HG03354 (cell line): ENCODE results near the gene PPCDC.

ENCODE experiments used
- ATAC-seq: cut with Tn5 transposase; IDR thresholded peaks from one replicate; pipeline ENCODE4 v1.9.1; 2021; ENCODE audit warnings: mild to moderate bottlenecking; ENCODE audit not compliant: unreplicated experiment, poor library complexity, severe bottlenecking

PPCDC gene, protein sequence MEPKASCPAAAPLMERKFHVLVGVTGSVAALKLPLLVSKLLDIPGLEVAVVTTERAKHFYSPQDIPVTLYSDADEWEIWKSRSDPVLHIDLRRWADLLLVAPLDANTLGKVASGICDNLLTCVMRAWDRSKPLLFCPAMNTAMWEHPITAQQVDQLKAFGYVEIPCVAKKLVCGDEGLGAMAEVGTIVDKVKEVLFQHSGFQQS

DNA sequence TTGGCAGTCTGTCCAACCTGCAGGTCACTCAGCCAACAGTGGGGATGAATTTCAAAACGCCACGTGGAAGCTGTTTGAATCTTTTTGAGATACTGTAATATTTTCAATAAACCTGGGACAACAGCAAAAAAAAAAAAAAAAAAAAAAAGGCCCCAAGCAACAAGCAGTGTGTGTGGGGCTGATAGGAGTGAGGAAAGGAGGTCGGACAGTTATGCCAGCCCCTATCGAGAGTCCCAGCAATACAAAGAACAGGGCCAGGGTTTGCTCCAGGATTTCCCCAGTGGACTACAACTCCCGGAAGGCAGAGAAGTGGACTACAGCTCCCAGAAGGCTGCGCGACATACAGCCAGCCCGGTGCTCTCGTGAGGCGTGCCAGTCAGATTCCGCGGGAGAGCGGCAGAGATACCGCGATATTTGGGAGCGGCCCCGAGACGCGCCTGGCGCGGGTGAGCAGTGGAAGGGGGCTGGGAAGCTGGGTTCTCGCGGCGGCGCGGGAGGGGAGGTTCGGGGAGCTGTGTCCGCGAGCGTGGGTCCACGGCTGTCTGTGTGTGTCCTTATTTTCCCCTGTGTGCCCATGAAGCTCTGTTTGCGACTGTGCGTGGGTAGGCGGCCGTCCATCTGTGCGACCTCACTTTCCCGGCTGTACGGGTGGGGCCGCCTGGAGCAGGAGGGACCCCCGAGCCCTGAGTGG is at the start of gene PPCDC:
Gene PPCDC, plus strand, starts transcription at position 410 of the 691 bp plus-strand sequence. CDS start 4,729 bp downstream, outside the sequence.
- peak; percentile 96 for ATAC-seq

DNA sequence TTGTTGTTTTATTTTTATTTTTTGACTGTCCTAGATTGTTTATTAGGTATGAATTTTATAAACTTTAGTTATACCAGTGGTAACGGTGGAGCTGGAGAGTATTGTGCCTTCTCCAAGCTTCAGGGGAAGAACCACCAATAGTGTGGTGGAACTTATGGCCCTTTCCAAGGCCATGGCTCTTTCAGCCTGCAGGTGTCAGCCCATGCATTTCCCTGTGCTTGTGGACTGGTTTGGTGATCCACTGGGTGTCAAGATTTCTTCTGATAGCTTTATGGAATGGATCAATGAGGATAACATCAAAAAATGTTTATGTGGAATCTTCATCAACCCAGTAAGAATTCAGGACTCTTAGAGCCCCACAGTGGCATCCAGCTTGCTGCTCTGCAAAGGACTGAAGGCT is 47.2 kb upstream of the PPCDC start:
- no peak for ATAC-seq

DNA sequence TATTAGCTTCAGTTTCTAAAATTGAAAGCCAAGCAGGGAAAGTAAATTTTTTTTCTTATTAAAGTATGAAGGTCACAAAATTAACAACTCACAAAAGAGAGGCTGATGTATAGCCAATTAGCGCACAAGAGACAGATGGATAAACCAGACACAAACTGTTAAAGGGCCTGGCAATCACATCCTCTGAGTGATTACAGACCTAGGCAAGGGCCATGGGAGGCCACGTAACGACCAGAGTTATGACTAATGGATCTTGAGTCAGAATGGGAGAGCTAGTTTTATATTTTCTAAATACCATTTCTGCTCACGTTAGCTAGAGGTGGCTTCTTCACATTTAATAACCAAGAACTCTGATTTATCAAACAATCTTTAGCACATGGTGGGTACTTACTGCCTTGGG is 45.8 kb upstream of the PPCDC start:
- ATAC-seq: no peak

DNA sequence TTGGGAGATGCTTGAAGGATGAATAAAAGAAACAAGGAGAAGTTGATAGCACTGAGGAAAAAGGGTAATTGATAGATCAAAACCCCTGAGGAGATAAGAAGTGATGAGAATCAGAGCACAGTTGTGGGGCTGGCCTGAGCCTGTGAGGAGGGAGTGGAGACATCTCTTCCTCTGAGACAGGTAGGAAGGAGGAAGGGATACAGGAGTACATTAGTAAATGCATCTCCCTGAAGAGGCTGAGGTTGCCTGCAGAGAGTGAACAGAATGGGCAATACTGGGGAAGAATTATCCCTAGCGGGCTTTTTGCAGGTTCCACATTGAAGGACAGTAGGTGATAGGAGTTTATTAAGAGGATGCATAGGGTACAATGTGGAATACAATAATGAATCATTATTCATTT is 45.3 kb upstream of the PPCDC start:
- ATAC-seq: no peak

DNA sequence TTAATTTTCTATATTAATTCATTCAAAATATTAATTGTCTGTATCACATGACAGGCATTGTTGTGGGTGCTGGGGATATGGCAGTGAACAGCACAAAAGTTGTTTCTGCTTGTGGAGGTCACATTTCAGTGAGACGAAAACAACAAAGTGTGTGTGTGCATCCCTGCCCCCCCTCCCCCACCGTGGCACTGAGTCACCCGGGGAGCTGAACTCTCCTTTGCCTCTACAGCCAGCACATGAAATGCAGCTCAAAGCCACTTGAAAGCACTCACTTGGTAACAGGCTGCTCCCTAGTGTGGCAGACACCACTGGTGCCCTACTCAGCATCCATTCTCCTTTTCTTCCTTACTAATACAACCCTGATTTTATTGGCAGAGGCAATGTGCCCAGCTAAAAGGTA is 44.9 kb upstream of the PPCDC start:
- ATAC-seq: no peak

DNA sequence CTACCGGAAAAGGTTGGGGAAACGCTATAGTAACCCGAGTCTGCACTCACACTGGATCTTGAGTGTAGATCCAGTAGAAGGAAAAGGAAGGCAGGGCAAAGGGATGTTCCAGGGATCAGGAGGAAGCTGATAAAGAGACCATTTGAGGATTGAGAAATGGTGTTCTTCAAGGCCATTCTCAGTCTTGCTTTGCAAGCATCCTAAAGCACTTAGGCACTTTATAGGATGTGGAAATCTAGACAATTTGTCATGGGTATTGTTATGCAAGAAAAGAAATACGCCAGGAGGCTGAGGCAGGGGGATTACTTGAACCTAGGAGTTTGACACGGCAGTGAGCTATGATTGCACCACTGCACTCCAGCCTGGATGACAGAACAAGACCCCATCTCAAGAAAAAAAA is 41.2 kb upstream of the PPCDC start:
- no peak for ATAC-seq

DNA sequence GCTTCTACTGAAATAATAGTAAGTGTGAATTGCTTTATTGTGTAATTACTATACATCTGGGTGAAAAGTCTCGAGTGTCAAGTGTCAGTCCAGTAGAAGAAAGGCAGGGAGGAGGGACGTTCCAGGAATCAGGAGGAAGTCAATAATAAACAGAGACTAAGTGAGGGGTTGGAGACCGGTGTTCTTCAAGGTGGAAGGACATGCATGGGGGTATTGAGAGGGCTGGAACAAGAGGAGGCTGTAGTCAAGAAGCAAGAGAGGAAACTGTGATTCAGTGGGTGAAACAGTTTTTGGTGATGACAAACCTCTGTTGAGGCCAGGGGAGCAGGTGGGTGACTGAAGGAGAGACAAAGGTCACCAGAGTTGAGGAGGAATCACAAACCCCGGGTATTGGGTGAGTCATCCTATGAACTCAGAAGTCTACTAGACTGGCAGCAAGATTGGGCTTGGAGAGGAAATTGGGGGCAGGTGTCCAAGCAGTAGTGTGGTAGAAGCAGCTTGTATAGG is 39.6 kb upstream of the PPCDC start:
- ATAC-seq: peak; percentile 66

DNA sequence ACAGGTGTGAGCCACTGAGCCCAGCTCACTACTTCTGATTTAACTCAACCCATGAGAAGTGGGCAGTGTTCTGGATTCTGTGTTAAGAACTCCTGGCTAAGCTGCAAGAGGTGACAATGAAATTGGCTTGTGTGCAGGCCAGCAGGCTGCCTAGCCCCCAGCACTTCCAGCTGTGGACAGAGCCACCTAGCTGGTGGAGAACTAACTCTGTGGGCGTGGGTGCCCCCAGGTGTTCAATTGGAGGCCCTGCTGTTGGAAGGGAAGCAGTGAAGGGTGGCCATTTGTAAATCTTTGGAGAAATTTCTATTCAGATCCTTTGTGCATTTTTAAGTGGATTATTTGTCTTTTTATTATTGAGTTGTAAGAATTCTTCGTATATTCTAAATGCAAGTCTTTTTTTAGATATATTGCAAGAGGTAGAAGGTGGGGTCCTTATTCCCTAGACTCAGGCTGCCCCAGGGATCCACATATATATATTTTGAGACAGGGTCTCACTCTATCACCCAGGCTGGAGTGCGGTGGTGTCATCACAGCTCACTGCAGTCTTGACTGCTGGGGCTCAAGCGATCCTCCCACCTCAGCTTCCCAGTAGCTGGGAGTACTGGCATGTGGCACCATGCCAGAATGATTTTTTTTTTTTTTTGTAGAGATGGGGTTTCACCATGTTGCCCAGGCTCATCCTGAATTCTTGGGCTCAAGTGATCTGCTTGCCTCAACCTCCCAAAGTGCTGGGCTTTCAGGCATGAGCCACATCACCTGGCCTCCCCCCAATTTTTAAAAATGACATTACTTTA is 35.2 kb upstream of the PPCDC start:
- ATAC-seq: no peak

DNA sequence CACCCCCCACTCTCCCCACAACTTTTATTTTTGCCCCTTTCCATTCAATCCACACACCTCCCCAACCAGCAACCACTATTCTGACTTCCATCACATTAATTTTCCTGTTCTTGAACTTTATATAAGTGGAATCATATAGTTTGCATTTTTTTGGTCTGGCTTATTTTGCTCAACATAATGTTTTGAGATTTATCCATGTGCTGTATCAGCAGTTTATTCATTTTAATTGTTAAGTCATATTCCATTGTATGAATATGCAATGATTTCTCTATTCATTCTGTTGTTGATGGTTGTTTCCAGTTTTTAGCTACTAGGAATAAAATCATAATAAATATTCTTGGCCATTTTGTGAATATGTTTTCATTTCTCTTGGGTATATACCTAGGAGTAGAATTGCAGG is 33.9 kb upstream of the PPCDC start:
- ATAC-seq: no peak

DNA sequence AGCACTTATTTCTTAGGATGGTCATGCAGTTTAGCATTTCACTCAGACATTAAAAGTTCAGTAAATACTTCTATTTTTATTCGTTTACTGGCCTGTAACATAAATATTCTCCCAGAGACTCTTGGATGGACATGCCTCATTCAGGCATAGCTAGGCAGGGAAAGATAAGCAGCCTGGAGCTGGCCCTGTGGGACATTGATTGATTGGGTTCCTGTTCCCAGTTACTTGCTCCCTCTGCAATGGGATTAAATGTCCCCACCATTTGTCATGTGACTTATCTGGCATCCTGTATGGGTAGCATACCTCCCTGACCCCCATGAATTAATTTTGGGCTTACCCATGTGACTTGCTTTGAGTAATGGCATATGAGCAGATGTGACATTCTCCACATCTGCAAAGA is 30.8 kb upstream of the PPCDC start:
- ATAC-seq: no peak

DNA sequence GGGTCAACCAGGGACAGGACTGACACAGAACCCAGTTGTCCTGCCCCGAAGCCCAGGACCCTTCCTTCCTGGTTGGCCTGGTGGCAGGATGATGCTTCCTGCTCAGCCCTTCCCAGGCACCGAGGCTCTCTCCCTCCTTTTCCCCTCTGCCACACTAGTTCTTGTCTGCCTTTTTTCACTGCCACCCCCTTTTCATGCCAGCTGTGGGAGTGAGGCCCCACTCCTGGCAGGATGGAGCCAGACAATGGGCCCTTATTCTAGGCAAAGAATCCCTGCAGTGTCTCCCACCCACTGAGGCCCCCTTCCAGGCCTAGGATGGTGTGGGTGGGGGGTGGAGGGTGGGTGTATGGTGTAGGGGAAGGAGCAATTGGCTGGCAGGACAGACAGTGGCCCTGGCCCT is 29.2 kb upstream of the PPCDC start:
- no peak for ATAC-seq

DNA sequence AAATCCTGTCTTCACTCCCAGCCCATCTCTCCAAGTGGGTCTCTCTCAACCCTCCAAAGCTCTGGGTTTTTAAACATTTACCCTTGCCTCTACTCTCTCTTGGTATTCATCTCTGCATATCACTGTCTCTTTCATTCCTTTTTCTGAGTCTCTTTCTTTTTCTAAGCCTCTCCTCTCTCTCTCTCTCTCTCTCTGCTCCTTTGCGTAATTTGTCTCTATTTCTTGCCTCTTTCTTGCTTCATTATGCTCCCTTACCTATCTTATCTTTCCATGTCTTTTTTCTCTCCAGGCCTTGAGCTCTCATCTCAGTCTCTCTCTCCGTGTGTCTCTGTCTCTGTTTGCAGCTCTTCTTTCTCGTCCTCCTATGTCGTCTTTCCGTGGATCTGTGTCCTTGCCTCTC is 28.7 kb upstream of the PPCDC start:
- ATAC-seq: no peak

DNA sequence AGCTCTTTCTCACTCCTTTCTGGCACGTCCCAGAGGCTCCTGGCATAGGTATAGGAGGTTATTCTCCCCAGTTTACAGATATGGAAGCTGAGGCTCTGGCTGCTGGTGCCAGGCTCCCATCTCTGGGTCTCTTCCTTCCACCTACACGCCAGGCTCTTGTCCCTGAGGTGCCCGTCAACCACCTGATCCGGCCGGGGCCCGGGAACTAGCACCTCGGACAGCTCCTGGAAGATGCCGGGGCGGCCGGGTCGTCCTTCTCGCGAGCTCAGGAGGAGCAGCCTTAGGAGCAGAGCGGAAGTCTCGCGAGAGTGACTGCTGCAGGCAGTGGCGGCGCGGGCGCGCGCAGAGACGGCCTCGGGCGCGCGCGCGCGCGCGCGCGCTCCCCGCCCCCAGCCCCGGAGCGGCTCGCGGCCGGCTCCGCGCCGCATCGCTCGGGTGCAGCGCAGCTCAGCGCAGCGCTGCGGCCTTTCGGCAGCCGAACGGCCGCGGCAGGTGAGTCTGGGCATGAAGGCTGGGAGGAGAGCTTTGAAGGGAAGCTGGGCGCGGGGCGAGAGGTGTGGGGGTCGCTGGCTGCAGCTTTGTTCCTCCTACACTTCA is 28.1 kb upstream of the PPCDC start, which contains the start of gene SCAMP5:
Gene SCAMP5, plus strand, starts transcription at position 382 of the 597 bp plus-strand sequence. CDS start 16,277 bp downstream, outside the sequence.
- ATAC-seq: peak; percentile 74

DNA sequence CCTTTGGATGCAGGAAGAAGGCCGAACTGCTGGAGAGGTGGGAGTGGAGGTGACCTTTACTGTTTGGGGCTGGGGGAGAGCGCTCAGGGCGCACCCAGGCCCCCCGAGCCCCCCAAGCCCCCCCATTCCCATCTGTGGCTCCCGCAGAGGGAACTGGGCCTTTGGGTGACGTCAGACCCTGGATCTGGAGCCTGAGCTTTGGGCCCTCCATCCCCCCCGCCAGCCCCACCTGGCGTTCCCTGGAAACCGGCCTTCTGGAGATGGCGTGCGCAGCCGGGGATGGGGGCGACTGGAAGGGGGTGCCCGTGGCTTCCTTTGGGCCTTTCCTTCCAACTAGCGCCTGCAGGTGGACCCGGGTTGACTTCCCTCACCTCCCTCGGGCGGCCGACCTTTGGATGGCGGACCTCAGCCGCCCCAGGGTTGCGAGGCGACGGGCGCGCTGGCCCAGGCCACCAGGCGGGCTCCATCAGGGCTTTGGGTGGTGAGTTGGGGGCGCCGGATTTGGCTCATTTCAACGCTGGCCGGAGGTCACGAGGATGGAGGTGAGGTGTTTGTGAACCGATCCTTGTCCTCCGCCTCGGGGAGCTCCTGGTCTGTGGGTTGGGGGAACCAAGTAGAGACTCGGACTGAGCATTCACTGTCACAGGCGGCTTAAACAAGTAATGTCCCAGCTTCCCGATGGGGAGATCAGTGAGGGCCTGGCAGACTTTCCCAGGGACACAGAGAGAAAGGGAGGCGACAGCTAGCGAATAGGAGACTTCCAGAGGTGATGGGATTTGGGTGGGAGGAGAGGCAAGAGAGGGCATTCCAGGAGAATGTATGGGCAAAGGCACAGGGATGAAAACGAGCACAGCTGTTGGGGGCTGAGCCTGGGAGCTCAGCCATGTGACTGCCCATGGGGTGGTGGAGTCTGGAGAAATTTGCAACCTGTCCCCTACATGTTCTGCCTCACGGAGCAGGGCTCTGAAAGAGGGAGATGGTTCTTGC is 27.3 kb upstream of the PPCDC start:
- ATAC-seq: no peak

DNA sequence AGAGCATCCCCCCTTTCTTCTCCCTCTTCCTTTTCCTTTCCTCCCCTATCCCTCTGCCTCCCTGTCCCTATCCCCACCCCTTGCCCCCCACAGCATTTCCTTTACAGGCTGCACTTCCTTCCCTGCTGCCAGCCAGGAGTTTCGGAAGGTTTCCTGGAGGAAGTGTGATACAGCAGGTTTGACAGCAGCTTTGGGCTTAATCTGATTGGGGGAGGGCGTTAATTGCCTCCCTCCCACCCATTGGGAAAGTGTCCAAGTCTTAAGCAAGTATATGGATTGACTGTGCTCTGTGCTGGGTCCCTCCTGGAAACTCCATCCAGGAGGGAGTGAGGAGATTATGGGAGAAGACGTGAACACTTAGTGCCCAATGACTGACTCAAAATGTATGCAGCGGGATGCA is 26.2 kb upstream of the PPCDC start:
- ATAC-seq: no peak

DNA sequence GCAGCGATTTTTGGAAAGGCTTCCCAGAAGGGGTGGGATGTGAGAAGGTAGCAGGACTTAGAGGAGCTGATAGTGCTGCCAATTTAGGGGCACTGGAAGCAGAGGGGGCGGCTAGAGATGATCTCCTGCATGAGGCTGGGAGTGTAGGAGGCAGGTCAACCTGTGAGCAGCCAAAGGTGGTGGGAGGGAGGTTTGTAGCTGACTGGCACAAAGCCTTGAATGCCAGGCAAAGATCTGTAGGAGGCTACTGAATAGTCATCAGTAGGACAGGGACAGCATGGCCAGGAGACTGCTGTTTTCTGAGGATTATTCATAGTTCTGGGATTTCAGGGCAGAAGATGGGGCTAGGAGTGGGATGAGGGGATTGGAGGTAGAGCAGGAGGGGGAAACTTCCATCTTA is 25.8 kb upstream of the PPCDC start:
- no peak for ATAC-seq

DNA sequence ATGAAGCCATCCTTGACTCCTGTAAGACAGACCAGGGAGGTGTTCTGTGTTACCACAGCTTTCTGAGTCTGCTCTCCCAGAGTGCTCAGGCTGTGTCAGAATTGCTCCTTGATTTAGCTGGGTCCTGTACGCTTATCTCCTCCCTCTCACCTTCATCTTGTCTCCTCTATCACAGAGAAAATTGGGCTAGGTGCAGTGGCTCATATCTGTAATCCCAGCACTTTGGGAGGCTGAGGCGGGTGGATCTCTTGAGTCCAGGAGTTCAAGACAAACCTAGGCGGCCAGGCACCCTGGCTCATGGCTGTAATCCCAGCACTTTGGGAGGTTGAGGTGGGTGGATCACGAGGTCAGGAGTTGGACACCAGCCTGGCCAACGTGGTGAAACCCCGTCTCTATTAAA is 22.1 kb upstream of the PPCDC start:
- ATAC-seq: no peak

DNA sequence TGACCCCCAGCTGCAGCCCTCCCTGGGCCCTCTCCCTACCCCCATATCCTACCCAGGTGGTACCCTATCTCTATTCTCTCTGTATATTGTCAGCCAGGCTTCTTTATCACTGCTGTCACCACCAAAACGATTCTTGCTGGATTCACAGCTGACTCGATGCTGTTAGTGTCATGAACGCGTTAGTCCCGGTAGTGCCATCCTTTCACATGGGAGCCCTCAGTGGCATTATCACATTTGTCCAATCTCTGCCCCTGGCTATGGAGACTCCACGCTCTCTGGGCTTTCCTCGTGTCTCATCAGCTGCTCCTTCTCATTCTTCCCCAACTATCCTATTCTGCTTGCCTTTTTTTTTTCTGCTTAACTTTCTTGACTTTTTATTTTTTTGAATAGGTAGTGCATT is 21.0 kb upstream of the PPCDC start:
- no peak for ATAC-seq

DNA sequence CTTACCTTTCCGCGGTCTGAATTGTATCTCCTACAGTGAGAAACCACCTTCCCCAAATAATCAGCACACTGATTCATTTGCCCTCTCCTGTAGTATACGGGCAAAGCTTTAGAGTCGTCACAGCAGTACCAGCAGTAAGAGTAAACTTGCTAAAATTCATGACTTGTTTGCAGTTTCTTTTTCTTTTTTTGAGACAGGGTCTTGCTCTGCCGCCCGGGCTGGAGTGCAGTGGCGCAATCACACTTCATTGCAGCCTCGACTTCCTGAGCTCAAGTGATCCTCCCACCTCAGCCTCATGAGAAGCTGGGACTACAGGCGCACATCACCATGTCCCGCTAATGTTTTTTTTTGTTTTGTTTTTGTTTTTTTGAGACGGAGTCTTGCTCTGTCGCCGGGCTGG is 16.2 kb upstream of the PPCDC start:
- no peak for ATAC-seq
